Adrenal gland (tissue), 5 donors: ENCODE measurements around the gene PRAF2.

Experiments
- CTCF ChIP-seq, 6 experiments: fragments of 450-650 bp in 4 of 6; fragments of 200-600 bp in 2 of 6; sonication (generic) in 1 of 6; IDR thresholded peaks; 1 replicate in 5 of 6; 2 replicates in 1 of 6; pipeline versions ENCODE4 v1.5.1 to v1.8.0; 2016 to 2021; ENCODE audit warnings: antibody characterized with exemption in 6 of 6, mild to moderate bottlenecking in 2 of 6, moderate library complexity in 1 of 6
- POLR2A ChIP-seq, 2 donors: fragments of 450-650 bp; IDR thresholded peaks; one replicate each; pipeline ENCODE4 v1.6.1; 2017; ENCODE audit warnings: antibody characterized with exemption in 2 of 2, mild to moderate bottlenecking in 2 of 2, moderate library complexity in 1 of 2
- donor health status: DM: no; HTN: no; CAD: no.

- no peak for TF ChIP-seq CTCF (IDR thresholded peaks at IDR 0.05)
- no peak for TF ChIP-seq POLR2A (IDR thresholded peaks at IDR 0.05)
Measured at GRCh38 chrX:49060914-49061313, 12.9 kb downstream of the PRAF2 start.
